NCI-H69 (cell line): ENCODE results near the gene ZSWIM8.

Experiments used
- DNase-seq: peaks from one replicate; lab custom pipeline; 2025; lab: John Stamatoyannopoulos, UW

Gene ZSWIM8

GRCh38 chr10:73841526-73842285 lies 56.3 kb downstream of the ZSWIM8 start:
- no peak for DNase-seq

- DNase-seq, result no peak
Observed at GRCh38 chr10:73842349-73842748, 56.9 kb downstream of the ZSWIM8 start.

GRCh38 chr10:73843261-73843660 lies 57.9 kb downstream of the ZSWIM8 start:
- DNase-seq, result no peak

- DNase-seq, result no peak
Observed at GRCh38 chr10:73847031-73847430, 61.6 kb downstream of the ZSWIM8 start.

GRCh38 chr10:73848821-73849489 lies 63.5 kb downstream of the ZSWIM8 start:
- peak; percentile 68 for DNase-seq

- no peak for DNase-seq
Observed at GRCh38 chr10:73850211-73850610, 64.8 kb downstream of the ZSWIM8 start.

GRCh38 chr10:73850863-73851461 lies 65.6 kb downstream of the ZSWIM8 start:
- DNase-seq, result no peak
